ENCODE results near the gene NEMP2.

The NEMP2 gene

GRCh38 chr2:190532581-190532980, 1.9 kb downstream of the NEMP2 start:
- DNase-seq (ENCODE audit: low spot score), result no peak
- TF ChIP-seq CTCF (IDR thresholded peaks at IDR 0.05; ENCODE audit: extremely low read depth, missing control alignments), result no peak

GRCh38 chr2:190530248-190530900, 4.1 kb downstream of the NEMP2 start:
- DNase-seq (ENCODE audit: low spot score), result no peak
- TF ChIP-seq CTCF (IDR thresholded peaks at IDR 0.05; ENCODE audit: extremely low read depth, missing control alignments), result no peak

GRCh38 chr2:190529486-190530247, 4.9 kb downstream of the NEMP2 start:
- TF ChIP-seq CTCF (IDR thresholded peaks at IDR 0.05; ENCODE audit: extremely low read depth, missing control alignments), result no peak
- no peak for DNase-seq (ENCODE audit: low spot score)

- TF ChIP-seq CTCF (IDR thresholded peaks at IDR 0.05; ENCODE audit: extremely low read depth, missing control alignments), result no peak
Observed at GRCh38 chr2:190528521-190529001, 6.0 kb downstream of the NEMP2 start.

GRCh38 chr2:190527918-190528317, 6.6 kb downstream of the NEMP2 start:
- no peak for DNase-seq (ENCODE audit: low spot score)
- no peak for TF ChIP-seq CTCF (IDR thresholded peaks at IDR 0.05; ENCODE audit: extremely low read depth, missing control alignments)

More at GRCh38 chr2:190528521-190529001, 6.0 kb downstream of the NEMP2 start:
- DNase-seq (ENCODE audit: low spot score), result no peak

- no peak for TF ChIP-seq CTCF (IDR thresholded peaks at IDR 0.05; ENCODE audit: extremely low read depth, missing control alignments)
Observed at GRCh38 chr2:190527214-190527613, 7.3 kb downstream of the NEMP2 start.

GRCh38 chr2:190526105-190526750, 8.3 kb downstream of the NEMP2 start:
- TF ChIP-seq CTCF (IDR thresholded peaks at IDR 0.05; ENCODE audit: extremely low read depth, missing control alignments), result no peak

More at GRCh38 chr2:190527214-190527613, 7.3 kb downstream of the NEMP2 start:
- no peak for DNase-seq (ENCODE audit: low spot score)

More at GRCh38 chr2:190526105-190526750, 8.3 kb downstream of the NEMP2 start:
- no peak for DNase-seq (ENCODE audit: low spot score)

All from GM20000 (cell line).